Muscle layer of duodenum (tissue), 2 donors: ENCODE results near the gene CREM.

Experiments
- H3K27ac ChIP-seq: one replicate; pipeline ENCODE4 v1.7.0; 2013; ENCODE audit warnings: mild to moderate bottlenecking, low read length
- H3K27me3 ChIP-seq: one replicate; pipeline ENCODE4 v1.7.0; 2013; ENCODE audit warnings: low read depth, mild to moderate bottlenecking, control low read depth, low read length
- H3K36me3 ChIP-seq, 2 donors: one replicate each; pipeline ENCODE4 v1.7.0; 2013; ENCODE audit warnings: low read length in 2 of 2, control low read depth in 1 of 2, mild to moderate bottlenecking in 1 of 2; ENCODE audit not compliant: insufficient read depth in 2 of 2, control insufficient read depth in 1 of 2
- H3K4me1 ChIP-seq, 2 donors: one replicate each; pipeline ENCODE4 v1.7.0; 2013; ENCODE audit warnings: low read length in 2 of 2, mild to moderate bottlenecking in 2 of 2, control low read depth in 1 of 2, moderate library complexity in 1 of 2; ENCODE audit not compliant: insufficient read depth in 2 of 2, control insufficient read depth in 1 of 2
- H3K4me3 ChIP-seq, 2 donors: one replicate each; pipeline ENCODE4 v1.7.0; 2013; ENCODE audit warnings: low read length in 2 of 2, low read depth in 1 of 2, mild to moderate bottlenecking in 1 of 2
- H3K9me3 ChIP-seq, 2 donors: one replicate each; pipeline ENCODE4 v1.7.0; 2013; ENCODE audit warnings: low read length in 2 of 2, control low read depth in 1 of 2, mild to moderate bottlenecking in 1 of 2; ENCODE audit not compliant: control insufficient read depth in 1 of 2
- donor health status: healthy.

CREM gene

DNA sequence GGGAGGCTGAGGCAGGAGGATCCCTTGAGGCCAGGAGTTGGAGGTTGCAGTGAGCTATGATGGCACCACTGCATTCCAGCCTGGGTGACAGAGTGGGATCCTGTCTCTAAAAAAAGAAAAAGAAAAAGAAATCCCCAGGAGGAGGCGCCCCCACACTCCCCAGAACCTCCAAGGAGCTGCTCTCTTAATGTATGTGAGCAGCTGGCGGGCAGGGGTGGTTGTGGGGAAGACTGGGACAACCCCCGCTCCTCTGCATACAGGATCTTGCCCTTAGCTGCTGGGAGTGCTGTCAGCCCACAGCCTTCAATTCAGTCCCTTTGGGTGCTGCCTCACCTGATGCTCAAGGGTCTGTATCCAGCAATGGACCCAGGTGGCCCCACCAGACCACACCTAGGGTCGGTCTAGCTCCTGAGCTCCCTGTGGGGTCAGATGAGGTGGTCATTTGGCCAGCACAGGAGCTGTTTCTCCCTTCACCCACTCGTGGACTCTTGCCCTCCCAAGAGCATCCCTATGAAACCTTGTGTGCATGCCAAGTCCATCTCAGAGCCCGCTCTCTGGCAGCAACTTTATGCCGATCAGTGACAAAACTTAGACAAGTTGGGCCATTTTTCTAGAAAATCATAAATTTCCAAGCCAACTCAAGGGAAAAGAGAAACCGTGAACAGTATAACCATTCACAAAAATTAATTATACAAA, 97.5 kb downstream of the CREM start:
- no peak overlapping the region for H3K27ac ChIP-seq
- no peaks in the 10 kb centered on the region for H3K27me3 ChIP-seq
- no peaks in the 10 kb centered on the region for H3K9me3 ChIP-seq
- H3K4me1 ChIP-seq: no peaks in the 10 kb centered on the region
- H3K4me3 ChIP-seq: no peak overlapping the region
- no peaks in the 10 kb centered on the region for H3K36me3 ChIP-seq

- Histone ChIP-seq H3K27me3 (no peaks in the 10 kb centered on the region), H3K4me3 (no peak overlapping the region), H3K4me1 (no peaks in the 10 kb centered on the region), H3K36me3 (no peaks in the 10 kb centered on the region), H3K27ac (no peak overlapping the region), H3K9me3 (no peaks in the 10 kb centered on the region)
Measured at GRCh38 chr10:35225204-35225603, 98.6 kb downstream of the CREM start.

DNA sequence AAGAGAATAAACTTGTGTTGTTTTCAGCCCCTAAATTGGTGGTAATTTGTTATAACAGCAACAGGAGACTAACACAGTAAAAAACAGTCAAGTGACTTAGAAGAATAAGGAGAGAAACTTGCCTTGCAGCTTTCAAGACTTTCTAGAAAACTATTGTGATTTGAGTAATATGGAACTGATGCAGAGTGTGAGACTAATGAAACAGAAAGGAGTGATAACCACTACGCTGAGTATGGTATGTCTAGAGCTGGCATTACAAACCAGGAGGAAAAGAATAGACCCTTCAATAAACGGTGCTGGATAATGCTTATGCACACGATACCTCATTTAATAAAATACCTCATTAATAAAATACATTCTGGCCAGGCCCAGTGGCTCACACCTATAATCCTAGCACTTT, 99.9 kb downstream of the CREM start:
- Histone ChIP-seq H3K4me3 (no peak overlapping the region), H3K27me3 (no peaks in the 10 kb centered on the region), H3K27ac (no peak overlapping the region), H3K4me1 (no peaks in the 10 kb centered on the region), H3K9me3 (no peaks in the 10 kb centered on the region), H3K36me3 (no peaks in the 10 kb centered on the region)

GRCh38 chr10:35228058-35228457, 101.4 kb downstream of the CREM start:
- H3K9me3 ChIP-seq: no peaks in the 10 kb centered on the region
- H3K27me3 ChIP-seq: no peaks in the 10 kb centered on the region
- H3K36me3 ChIP-seq: no peaks in the 10 kb centered on the region
- H3K27ac ChIP-seq: no peak overlapping the region
- H3K4me1 ChIP-seq: no peaks in the 10 kb centered on the region
- no peak overlapping the region for H3K4me3 ChIP-seq

DNA sequence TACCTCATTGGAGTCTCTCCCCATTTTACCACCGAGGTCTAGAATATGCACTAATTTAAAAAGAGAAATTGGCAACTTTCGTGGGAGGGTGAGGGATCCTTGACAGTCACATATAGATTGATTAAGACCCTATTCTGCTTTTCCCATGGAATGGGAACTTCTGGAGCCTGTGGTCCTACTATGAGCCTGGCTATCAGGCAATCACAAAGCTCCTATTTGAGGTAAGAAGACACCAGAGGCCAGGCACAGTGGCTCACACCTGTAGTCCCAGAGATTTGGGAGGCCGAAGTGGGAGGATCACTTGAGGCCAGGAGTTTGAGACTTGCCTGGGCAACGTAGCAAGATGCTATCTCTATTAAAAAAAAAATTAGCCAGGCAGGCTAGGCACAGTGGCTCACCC, 105.0 kb downstream of the CREM start:
- no peak overlapping the region for H3K4me3 ChIP-seq
- no peaks in the 10 kb centered on the region for H3K27me3 ChIP-seq
- no peaks in the 10 kb centered on the region for H3K4me1 ChIP-seq
- H3K36me3 ChIP-seq: no peaks in the 10 kb centered on the region
- H3K9me3 ChIP-seq: no peaks in the 10 kb centered on the region
- H3K27ac ChIP-seq: no peak overlapping the region

- no peaks in the 10 kb centered on the region for H3K4me1 ChIP-seq
Measured at GRCh38 chr10:35232527-35232926, 105.9 kb downstream of the CREM start.

GRCh38 chr10:35234073-35234472, 107.4 kb downstream of the CREM start:
- Histone ChIP-seq H3K4me1 (no peaks in the 10 kb centered on the region), H3K36me3 (no peaks in the 10 kb centered on the region), H3K27me3 (no peaks in the 10 kb centered on the region), H3K27ac (no peak overlapping the region), H3K4me3 (no peak overlapping the region), H3K9me3 (no peaks in the 10 kb centered on the region)

More at GRCh38 chr10:35232527-35232926, 105.9 kb downstream of the CREM start:
- no peaks in the 10 kb centered on the region for H3K27me3 ChIP-seq
- no peaks in the 10 kb centered on the region for H3K36me3 ChIP-seq
- no peak overlapping the region for H3K4me3 ChIP-seq
- no peaks in the 10 kb centered on the region for H3K9me3 ChIP-seq
- H3K27ac ChIP-seq: no peak overlapping the region

DNA sequence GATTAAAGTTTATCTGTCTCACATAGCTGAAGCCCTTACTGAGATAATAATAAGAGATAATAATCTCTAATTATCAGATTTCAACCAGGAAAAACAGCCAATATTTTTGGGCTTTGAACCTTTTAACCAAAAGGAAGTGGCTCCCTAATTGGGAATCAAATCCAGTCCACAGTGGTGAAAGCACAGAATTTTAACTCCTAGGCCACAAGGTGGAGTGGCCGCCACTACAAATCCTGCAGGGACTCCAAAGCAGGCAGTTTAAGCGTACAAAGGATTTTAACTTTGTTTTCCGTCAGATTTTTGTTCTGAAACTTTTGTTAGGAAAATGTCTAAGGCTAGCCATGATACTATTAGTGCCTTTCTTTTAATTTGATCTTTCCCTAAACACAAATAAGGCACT, 110.1 kb downstream of the CREM start:
- Histone ChIP-seq H3K4me1 (no peaks in the 10 kb centered on the region), H3K27me3 (no peaks in the 10 kb centered on the region), H3K4me3 (no peak overlapping the region), H3K36me3 (no peaks in the 10 kb centered on the region), H3K27ac (no peak overlapping the region), H3K9me3 (no peaks in the 10 kb centered on the region)

- Histone ChIP-seq H3K27ac (no peak overlapping the region), H3K4me1 (no peaks in the 10 kb centered on the region), H3K36me3 (no peaks in the 10 kb centered on the region), H3K4me3 (no peak overlapping the region), H3K9me3 (no peaks in the 10 kb centered on the region), H3K27me3 (no peaks in the 10 kb centered on the region)
Measured at GRCh38 chr10:35237766-35238512, 111.3 kb downstream of the CREM start.

- no peak overlapping the region for H3K4me3 ChIP-seq
- H3K27ac ChIP-seq: no peak overlapping the region
- H3K27me3 ChIP-seq: no peaks in the 10 kb centered on the region
- no peaks in the 10 kb centered on the region for H3K36me3 ChIP-seq
- no peaks in the 10 kb centered on the region for H3K4me1 ChIP-seq
- no peaks in the 10 kb centered on the region for H3K9me3 ChIP-seq
Measured at GRCh38 chr10:35244549-35244948, 117.9 kb downstream of the CREM start.

DNA sequence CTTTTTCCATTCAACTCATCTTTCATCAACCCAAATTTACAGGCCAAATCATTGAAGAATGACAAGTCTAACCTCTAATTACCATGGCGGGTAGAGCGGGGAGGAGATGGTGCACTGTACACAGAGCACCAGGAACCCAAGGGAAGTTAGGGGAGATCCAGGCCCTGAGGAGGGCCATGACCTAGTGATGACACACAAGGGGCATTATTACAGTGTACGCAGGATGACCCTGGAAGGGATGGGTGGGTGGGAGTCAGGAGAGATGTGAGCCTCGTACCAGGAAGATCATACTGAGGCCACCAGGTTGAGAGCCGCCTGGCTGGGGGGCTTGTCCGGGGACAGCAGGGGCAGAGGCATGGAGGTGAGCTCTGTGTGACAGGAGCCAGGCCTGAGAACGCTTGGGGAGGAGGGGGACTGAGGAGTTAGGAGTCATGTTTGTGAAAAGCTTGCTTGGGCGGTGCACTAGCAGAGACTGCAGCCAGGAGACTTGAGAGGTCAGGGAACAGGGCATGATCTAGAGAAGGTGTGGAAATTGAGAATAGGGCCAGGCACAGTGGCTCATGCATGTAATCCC, 120.2 kb downstream of the CREM start:
- Histone ChIP-seq H3K27me3 (no peaks in the 10 kb centered on the region), H3K4me1 (no peaks in the 10 kb centered on the region), H3K4me3 (no peak overlapping the region), H3K9me3 (no peaks in the 10 kb centered on the region), H3K27ac (no peak overlapping the region), H3K36me3 (no peaks in the 10 kb centered on the region)
